Keratinocyte (primary cell): Measurements from ENCODE around the gene SYTL2.

ENCODE experiments used
- CTCF ChIP-seq, 3 experiments: IDR thresholded peaks in 1 of 3; conservative IDR thresholded peaks in 1 of 3; optimal IDR thresholded peaks in 1 of 3; 2 replicates in 2 of 3; 3 replicates in 1 of 3; pipeline versions ENCODE3 to v1.5.1; 2011; ENCODE audit warnings: low read length in 3 of 3, mild to moderate bottlenecking in 3 of 3, moderate library complexity in 2 of 3, control low read depth in 1 of 3, inconsistent platforms in 1 of 3; ENCODE audit not compliant: insufficient read depth in 2 of 3; ENCODE audit errors: extremely low read depth in 1 of 3
- EZH2 ChIP-seq: IDR thresholded peaks from one replicate; pipeline ENCODE4 v1.6.1; 2012; ENCODE audit warnings: inconsistent platforms, mild to moderate bottlenecking, low read length, moderate library complexity

GRCh38 chr11:85767246-85767945, 43.5 kb downstream of the SYTL2 start:
- no peak for TF ChIP-seq CTCF (optimal IDR thresholded peaks at IDR 0.05 in 1 of 3, IDR thresholded peaks at IDR 0.05 in 1 of 3, conservative IDR thresholded peaks at IDR 0.05 in 1 of 3; ENCODE audit: extremely low read depth in 1 of 3, insufficient read depth in 2 of 3, low read length in 3 of 3)
- TF ChIP-seq EZH2, result no peak
